Measurements from ENCODE around the gene DOCK2. TPM values are rescaled to one million over a fixed set of nuclear protein-coding genes. Genes with fewer than 3 reads are reported as not detected.

The DOCK2 gene
- total RNA-seq, 1 experiment from 2014 or later = not detected

GRCh38 chr5:169873642-169874041 is 236.6 kb downstream of the DOCK2 start:
- Mint-ChIP-seq H3K36me3 (ENCODE audit: insufficient read depth, unreplicated experiment) (no peaks in the 10 kb centered on the region), H3K4me3 (ENCODE audit: low read depth, unreplicated experiment) (no peak overlapping the region), H3K9me3 (ENCODE audit: low read depth, unreplicated experiment) (no peaks in the 10 kb centered on the region), H3K27ac (ENCODE audit: unreplicated experiment) (no peak overlapping the region), H3K4me1 (ENCODE audit: low read depth, unreplicated experiment) (no peaks in the 10 kb centered on the region), H3K27me3 (ENCODE audit: unreplicated experiment) (peaks cover 78% of the 10 kb centered on the region)
- TF ChIP-seq CTCF (IDR thresholded peaks at IDR 0.05; ENCODE audit: unreplicated experiment) = no peak
- intact Hi-C loops (cut with micrococcal nuclease; ENCODE audit: unreplicated experiment) = no loop called here
- no peak for DNase-seq
- CTCF ChIA-PET = no interaction called here
- BruUV-seq (replicated peaks) = no TSS peak

- BruUV-seq (replicated peaks) = no TSS peak
- TF ChIP-seq CTCF (IDR thresholded peaks at IDR 0.05; ENCODE audit: unreplicated experiment) = no peak
- H3K4me3 Mint-ChIP-seq (ENCODE audit: low read depth, unreplicated experiment) = no peak overlapping the region
- CTCF ChIA-PET = no interaction called here
- DNase-seq = no peak
- H3K27me3 Mint-ChIP-seq (ENCODE audit: unreplicated experiment) = peaks cover 78% of the 10 kb centered on the region
- no peaks in the 10 kb centered on the region for H3K4me1 Mint-ChIP-seq (ENCODE audit: low read depth, unreplicated experiment)
- H3K27ac Mint-ChIP-seq (ENCODE audit: unreplicated experiment) = no peak overlapping the region
- intact Hi-C loops (cut with micrococcal nuclease; ENCODE audit: unreplicated experiment) = no loop called here
- no peaks in the 10 kb centered on the region for H3K36me3 Mint-ChIP-seq (ENCODE audit: insufficient read depth, unreplicated experiment)
- H3K9me3 Mint-ChIP-seq (ENCODE audit: low read depth, unreplicated experiment) = no peaks in the 10 kb centered on the region
These were observed 237.5 kb downstream of the DOCK2 start for GRCh38 chr5:169874621-169875020.

GRCh38 chr5:169875091-169875728 is 238.1 kb downstream of the DOCK2 start:
- no peak for DNase-seq
- no peak for TF ChIP-seq CTCF (IDR thresholded peaks at IDR 0.05; ENCODE audit: unreplicated experiment)
- BruUV-seq (replicated peaks) = no TSS peak
- Mint-ChIP-seq H3K4me3 (ENCODE audit: low read depth, unreplicated experiment) (no peak overlapping the region), H3K9me3 (ENCODE audit: low read depth, unreplicated experiment) (no peaks in the 10 kb centered on the region), H3K27ac (ENCODE audit: unreplicated experiment) (no peak overlapping the region), H3K36me3 (ENCODE audit: insufficient read depth, unreplicated experiment) (no peaks in the 10 kb centered on the region), H3K4me1 (ENCODE audit: low read depth, unreplicated experiment) (no peaks in the 10 kb centered on the region), H3K27me3 (ENCODE audit: unreplicated experiment) (peaks cover 75% of the 10 kb centered on the region)
- CTCF ChIA-PET = interaction anchor here (1.0 kb wide), 1 partner anchor 40 kb away, joined by 5 read pairs; no protein-coding TSS in a partner anchor
- intact Hi-C loops (cut with micrococcal nuclease; ENCODE audit: unreplicated experiment) = no loop called here

GRCh38 chr5:169875731-169876130 is 238.7 kb downstream of the DOCK2 start:
- CTCF ChIA-PET = interaction anchor here (1.0 kb wide), 1 partner anchor 40 kb away, joined by 5 read pairs; no protein-coding TSS in a partner anchor
- no peak overlapping the region for H3K27ac Mint-ChIP-seq (ENCODE audit: unreplicated experiment)
- H3K36me3 Mint-ChIP-seq (ENCODE audit: insufficient read depth, unreplicated experiment) = no peaks in the 10 kb centered on the region
- H3K27me3 Mint-ChIP-seq (ENCODE audit: unreplicated experiment) = peaks cover 73% of the 10 kb centered on the region
- no TSS peak for BruUV-seq (replicated peaks)
- intact Hi-C loops (cut with micrococcal nuclease; ENCODE audit: unreplicated experiment) = no loop called here
- no peaks in the 10 kb centered on the region for H3K4me1 Mint-ChIP-seq (ENCODE audit: low read depth, unreplicated experiment)
- no peak overlapping the region for H3K4me3 Mint-ChIP-seq (ENCODE audit: low read depth, unreplicated experiment)
- no peak for TF ChIP-seq CTCF (IDR thresholded peaks at IDR 0.05; ENCODE audit: unreplicated experiment)
- no peaks in the 10 kb centered on the region for H3K9me3 Mint-ChIP-seq (ENCODE audit: low read depth, unreplicated experiment)
- DNase-seq = no peak

Data from Calu3 (cell line).